Activated T-helper 1 cell treated with anti-CD3 and anti-CD28 coated beads, Interleukin-12 subunit alpha, Interleukin-12 subunit beta, Interleukin-2, Interleukin-4 antibody, amounts not matched to agents 30 ng/mL and 10 ng/mL and 1 ng/mL, durations not matched to agents 14 hours and 24 hours and 36 hours (primary cell): Measurements from ENCODE around the gene PIEZO2. TPM values are rescaled to one million over a fixed set of nuclear protein-coding genes. Genes with fewer than 3 reads are reported as not detected.

Source experiments
- DNase-seq: peaks from one replicate; pipeline ENCODE4 v3.0.0; 2021; ENCODE audit warnings: low spot score
- H3K27ac Mint-ChIP-seq: one replicate; pipeline ENCODE4 v1.8.0; 2021; ENCODE audit warnings: mild to moderate bottlenecking, mixed read lengths
- H3K27me3 Mint-ChIP-seq: one replicate; pipeline ENCODE4 v1.8.0; 2022; ENCODE audit warnings: mild to moderate bottlenecking, moderate library complexity, mixed read lengths; ENCODE audit not compliant: insufficient read depth
- H3K36me3 Mint-ChIP-seq: one replicate; pipeline ENCODE4 v1.8.0; 2021; ENCODE audit warnings: low read depth, mixed read lengths
- H3K4me1 Mint-ChIP-seq: one replicate; pipeline ENCODE4 v1.8.0; 2021; ENCODE audit warnings: low read depth, mixed read lengths
- H3K4me3 Mint-ChIP-seq: one replicate; pipeline ENCODE4 v1.8.0; 2021; ENCODE audit warnings: mild to moderate bottlenecking, moderate library complexity, mixed read lengths
- H3K9me3 Mint-ChIP-seq: one replicate; pipeline ENCODE4 v1.8.0; 2021; ENCODE audit warnings: mixed read lengths
- intact Hi-C: fragments of 100-400 bp; cut with micrococcal nuclease; formaldehyde crosslinking; loops from one replicate; pipeline ENCODE4 v1.15.1; 2024
- total RNA-seq: library from RNA; stranded (reverse); gene quantifications from 2 replicates; pipeline ENCODE4 v1.2.3, GENCODE V29; 2022

The PIEZO2 gene
- total RNA-seq, 1 donor from 2014 or later: not detected

DNA sequence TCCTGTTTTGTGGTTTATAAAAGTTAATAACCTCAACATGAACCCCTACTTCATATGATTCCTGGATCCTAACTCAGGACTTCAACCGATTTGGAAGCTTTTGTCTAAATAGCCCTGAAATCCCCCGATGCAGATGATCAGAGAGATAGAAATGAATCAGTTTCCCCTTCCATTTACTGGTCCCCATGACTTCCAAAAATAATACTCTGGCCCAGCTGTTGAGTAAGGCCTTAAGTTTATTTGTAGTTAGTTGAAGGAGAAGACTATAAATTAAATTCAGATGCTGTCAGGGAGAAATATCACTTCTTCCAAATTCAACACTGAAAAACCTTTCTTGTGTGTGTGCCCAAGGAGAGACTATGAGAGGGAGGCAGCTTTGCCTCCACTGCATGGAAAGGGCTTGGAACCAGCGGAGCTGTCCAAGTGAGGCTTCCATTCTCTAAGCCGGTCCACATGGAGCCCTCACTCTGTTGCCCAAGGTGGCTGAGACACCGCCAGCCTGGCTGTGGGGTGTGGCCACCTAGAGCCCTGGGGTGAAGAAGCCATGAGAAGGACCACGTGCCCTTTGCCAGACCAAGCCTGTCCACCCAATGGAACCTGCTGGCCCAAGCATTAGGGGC lies 53.6 kb downstream of the PIEZO2 start:
- Mint-ChIP-seq H3K4me3 (no peak overlapping the region), H3K9me3 (no peaks in the 10 kb centered on the region), H3K27ac (no peak overlapping the region), H3K36me3 (no peaks in the 10 kb centered on the region), H3K27me3 (no peaks in the 10 kb centered on the region), H3K4me1 (no peaks in the 10 kb centered on the region)
- intact Hi-C loops: no loop called here
- DNase-seq: no peak

DNA sequence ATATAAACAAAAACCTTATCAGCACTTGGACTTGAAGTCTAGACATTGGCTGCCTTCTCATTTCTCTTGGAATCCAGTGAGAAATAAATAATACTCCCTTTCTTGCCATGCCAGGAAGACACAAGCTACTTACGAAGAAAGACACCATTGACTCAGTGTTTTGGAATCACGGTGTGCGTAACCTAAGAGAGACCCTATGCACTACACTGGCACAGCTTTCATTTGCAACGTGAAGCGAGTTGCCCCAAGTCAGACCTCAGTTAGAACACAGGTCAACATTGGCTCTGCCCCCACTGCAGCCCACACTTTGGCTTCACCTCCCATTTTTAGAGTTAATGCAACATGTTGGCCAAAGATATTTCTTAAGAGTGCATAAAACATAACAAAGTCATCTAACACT lies 54.2 kb downstream of the PIEZO2 start:
- no peaks in the 10 kb centered on the region for H3K36me3 Mint-ChIP-seq
- no peaks in the 10 kb centered on the region for H3K4me1 Mint-ChIP-seq
- no peak overlapping the region for H3K27ac Mint-ChIP-seq
- H3K9me3 Mint-ChIP-seq: no peaks in the 10 kb centered on the region
- intact Hi-C loops: no loop called here
- no peaks in the 10 kb centered on the region for H3K27me3 Mint-ChIP-seq
- no peak for DNase-seq
- H3K4me3 Mint-ChIP-seq: no peak overlapping the region

DNA sequence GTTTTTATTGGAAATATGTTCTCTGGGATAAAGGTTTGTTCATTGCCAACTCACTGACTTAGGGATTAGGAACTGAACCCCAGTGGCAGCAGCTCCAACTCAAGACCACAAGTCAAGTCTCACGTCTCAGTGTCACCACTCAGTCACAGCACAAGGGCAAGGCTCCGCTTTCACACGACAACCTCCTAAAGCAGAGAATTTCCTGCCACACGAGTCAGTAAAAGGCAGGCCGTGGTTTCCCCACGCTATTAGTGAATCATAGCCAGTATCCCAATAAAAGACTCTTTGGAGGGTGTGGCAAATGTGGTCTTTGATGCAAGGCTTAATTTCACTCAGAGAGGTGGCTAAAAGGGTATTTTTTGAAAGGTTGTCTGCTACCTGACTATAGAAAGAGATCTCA lies 57.6 kb downstream of the PIEZO2 start:
- intact Hi-C loops: no loop called here
- no peak for DNase-seq
- Mint-ChIP-seq H3K9me3 (no peaks in the 10 kb centered on the region), H3K36me3 (no peaks in the 10 kb centered on the region), H3K4me1 (no peaks in the 10 kb centered on the region), H3K27me3 (peaks cover 3% of the 10 kb centered on the region), H3K27ac (no peak overlapping the region), H3K4me3 (no peak overlapping the region)

DNA sequence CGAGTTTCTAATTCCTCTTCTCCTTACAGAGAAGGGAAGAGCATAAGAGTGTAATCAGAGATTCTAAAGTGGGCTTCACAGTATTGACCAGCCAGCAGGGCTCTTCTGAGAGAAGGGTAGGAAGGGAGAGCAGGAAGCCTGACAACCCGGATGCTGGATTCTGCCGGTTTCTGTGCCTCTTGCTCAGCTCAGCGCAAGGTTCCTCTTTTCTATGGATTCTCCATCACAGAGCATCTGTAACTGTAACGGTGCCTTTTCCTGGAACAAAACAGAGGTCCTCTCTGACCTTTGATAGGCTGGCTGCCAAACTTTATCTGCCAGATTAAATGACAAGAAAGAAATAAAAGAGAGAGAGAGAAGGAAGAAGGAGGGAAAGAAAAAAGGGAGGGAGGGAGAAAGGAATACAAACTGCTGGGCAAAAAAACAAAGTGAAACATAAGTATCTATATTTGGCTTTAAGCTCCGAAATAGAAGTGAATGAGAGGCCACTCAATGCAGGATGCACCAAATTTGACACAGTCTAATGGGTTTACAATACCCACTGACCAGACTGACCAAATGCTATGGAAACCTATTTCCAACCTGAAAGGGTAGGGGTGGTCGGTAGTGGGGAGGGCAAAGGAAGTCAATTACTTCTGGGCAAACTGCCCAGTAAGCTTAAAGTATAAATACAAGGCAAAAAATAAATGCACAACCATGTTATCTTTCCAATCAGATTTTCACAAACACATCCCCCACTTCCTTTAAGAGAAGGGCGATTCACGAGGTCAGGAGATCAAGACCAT lies 59.2 kb downstream of the PIEZO2 start:
- H3K27ac Mint-ChIP-seq: no peak overlapping the region
- no peaks in the 10 kb centered on the region for H3K4me1 Mint-ChIP-seq
- intact Hi-C loops: no loop called here
- no peak overlapping the region for H3K4me3 Mint-ChIP-seq
- H3K27me3 Mint-ChIP-seq: peaks cover 3% of the 10 kb centered on the region
- DNase-seq: no peak
- H3K36me3 Mint-ChIP-seq: no peaks in the 10 kb centered on the region
- H3K9me3 Mint-ChIP-seq: no peaks in the 10 kb centered on the region

DNA sequence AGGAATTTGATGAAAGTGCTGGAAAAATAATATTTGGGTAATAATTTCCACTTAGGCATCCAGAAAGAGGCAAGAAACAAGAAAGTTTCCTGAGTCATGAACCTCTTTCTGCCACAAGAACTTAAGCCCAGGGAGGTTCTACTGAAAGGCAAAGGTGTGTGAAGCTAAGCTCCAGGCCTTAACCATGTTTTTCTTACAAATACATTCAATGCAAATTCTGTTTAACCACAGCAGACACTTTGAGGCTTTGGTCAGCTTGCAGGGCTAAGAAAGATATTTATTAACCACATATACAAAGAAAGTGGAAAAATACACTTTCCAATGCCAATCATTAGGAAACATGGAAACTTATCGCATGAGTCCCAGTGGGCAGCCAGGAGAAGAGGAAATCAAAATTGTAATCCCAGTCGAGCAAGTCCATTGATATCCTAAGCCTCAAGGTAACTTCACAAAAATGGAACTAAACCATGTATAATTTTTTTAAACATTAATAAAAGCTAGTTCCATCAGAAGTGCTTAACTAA lies 68.3 kb downstream of the PIEZO2 start:
- Mint-ChIP-seq H3K9me3 (no peaks in the 10 kb centered on the region), H3K27ac (no peak overlapping the region), H3K36me3 (no peaks in the 10 kb centered on the region), H3K4me1 (no peaks in the 10 kb centered on the region), H3K4me3 (no peak overlapping the region), H3K27me3 (no peaks in the 10 kb centered on the region)
- DNase-seq: no peak
- intact Hi-C loops: no loop called here

DNA sequence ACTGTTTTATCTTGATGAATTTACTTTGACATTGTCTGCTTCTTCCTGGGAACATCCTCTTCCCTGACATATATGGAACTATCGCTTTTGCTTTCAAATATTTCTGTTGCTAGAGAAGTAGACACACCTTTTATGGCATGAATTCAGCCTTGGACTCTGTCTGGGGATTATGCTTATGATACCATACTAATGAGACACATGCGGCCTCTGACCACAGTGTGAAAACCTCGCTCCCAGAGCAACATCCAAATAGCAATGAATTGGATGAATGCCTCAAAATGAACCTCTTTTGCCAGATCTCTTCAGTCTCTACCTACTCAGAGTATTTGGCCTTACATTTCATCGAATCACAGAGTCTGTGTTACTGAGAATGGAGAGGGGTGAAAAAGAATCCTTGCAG lies 70.9 kb downstream of the PIEZO2 start:
- H3K27me3 Mint-ChIP-seq: no peaks in the 10 kb centered on the region
- DNase-seq: no peak
- no peak overlapping the region for H3K27ac Mint-ChIP-seq
- H3K4me1 Mint-ChIP-seq: no peaks in the 10 kb centered on the region
- no peaks in the 10 kb centered on the region for H3K9me3 Mint-ChIP-seq
- H3K4me3 Mint-ChIP-seq: no peak overlapping the region
- no peaks in the 10 kb centered on the region for H3K36me3 Mint-ChIP-seq
- intact Hi-C loops: no loop called here

DNA sequence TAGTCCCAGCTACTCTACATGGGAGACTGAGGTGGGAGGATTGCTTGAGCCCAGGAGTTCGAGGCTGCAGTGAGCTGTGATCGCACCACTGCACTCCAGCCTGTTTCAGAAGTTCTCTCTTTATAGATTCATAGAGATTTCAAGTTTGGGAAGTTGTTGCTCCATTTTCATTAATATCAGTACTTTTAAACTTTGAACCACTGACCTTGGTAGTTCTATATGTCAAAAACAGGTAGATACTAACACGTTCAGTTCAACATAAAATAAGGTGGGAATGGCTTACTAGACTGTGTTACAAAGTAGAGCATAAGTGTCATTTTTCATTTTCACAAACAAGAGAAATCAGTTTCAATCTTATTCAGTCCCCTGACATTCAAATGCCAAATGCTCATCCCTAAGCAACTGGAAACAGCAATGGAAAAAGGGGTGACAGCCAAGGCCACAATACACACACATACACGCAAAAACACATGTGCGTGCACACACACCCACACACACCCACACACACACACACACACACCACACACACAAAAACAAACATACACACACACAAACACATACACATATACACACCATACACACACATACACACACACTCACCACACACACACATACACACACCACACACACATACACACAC lies 71.7 kb downstream of the PIEZO2 start:
- Mint-ChIP-seq H3K27ac (no peak overlapping the region), H3K4me3 (no peak overlapping the region), H3K9me3 (no peaks in the 10 kb centered on the region), H3K27me3 (no peaks in the 10 kb centered on the region), H3K4me1 (no peaks in the 10 kb centered on the region), H3K36me3 (no peaks in the 10 kb centered on the region)
- intact Hi-C loops: no loop called here
- DNase-seq: no peak

DNA sequence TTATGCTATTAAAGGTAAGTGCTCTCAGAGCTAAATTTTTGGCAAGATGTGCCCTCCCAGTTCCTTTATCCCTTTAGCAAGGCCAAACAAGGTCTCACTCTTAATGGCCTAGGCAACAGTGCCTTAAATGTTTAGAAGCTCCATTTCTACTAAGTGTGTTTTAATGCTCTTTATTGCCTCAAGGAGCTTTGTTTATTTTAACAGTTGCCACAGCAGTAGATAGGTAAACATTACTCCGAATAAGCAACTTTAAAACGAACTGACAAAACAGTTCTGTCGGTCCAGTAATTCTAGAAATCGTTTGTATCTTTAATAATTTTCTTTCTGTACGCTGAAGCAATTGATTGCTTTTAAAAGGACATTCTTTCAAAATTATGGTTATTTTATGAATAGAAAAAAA lies 74.5 kb downstream of the PIEZO2 start:
- Mint-ChIP-seq H3K4me1 (no peaks in the 10 kb centered on the region), H3K4me3 (no peak overlapping the region), H3K27ac (no peak overlapping the region), H3K36me3 (no peaks in the 10 kb centered on the region), H3K27me3 (no peaks in the 10 kb centered on the region), H3K9me3 (no peaks in the 10 kb centered on the region)
- intact Hi-C loops: no loop called here
- no peak for DNase-seq

DNA sequence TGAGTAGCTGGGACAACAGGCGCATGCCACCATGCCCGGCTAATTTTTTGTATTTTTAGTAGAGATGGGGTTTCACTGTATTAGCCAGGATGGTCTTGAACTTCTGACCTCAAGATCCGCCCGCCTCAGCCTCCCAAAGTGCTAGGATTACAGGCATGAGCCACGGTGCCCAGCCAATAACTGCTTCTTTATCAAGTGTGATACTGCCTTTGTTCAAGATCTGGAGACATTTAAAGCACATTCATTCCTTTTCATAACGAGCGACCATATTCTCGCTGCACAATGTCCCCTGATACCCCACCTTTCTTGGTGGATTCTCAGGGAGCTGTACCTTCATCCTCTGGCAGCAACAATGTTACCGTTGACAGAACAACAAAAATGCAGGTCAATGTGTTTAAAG lies 75.4 kb downstream of the PIEZO2 start:
- Mint-ChIP-seq H3K4me1 (no peaks in the 10 kb centered on the region), H3K27me3 (no peaks in the 10 kb centered on the region), H3K4me3 (no peak overlapping the region), H3K9me3 (no peaks in the 10 kb centered on the region), H3K36me3 (no peaks in the 10 kb centered on the region), H3K27ac (no peak overlapping the region)
- DNase-seq: no peak
- intact Hi-C loops: no loop called here

DNA sequence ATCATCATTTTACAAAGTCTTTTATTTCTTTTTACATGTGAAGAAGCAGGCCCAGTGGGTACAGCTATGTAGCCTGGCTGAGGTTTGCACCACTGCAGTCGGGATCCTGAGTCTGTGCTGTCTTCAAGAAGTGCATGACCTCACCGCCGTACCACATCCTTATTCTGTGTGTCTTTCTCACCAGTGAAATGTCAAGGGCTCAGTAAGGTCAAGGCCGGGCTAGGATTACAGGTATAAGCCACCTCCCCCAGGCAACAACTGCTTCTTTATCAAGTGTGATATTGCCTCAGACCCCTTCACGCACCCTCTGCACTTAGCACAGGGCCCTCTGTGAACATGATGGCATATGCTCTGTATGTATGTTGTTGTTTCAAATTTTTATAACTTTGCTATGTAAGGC lies 76.7 kb downstream of the PIEZO2 start:
- no peak for DNase-seq
- intact Hi-C loops: no loop called here
- H3K9me3 Mint-ChIP-seq: no peaks in the 10 kb centered on the region
- no peaks in the 10 kb centered on the region for H3K4me1 Mint-ChIP-seq
- H3K27ac Mint-ChIP-seq: no peak overlapping the region
- H3K4me3 Mint-ChIP-seq: no peak overlapping the region
- H3K36me3 Mint-ChIP-seq: no peaks in the 10 kb centered on the region
- H3K27me3 Mint-ChIP-seq: no peaks in the 10 kb centered on the region

DNA sequence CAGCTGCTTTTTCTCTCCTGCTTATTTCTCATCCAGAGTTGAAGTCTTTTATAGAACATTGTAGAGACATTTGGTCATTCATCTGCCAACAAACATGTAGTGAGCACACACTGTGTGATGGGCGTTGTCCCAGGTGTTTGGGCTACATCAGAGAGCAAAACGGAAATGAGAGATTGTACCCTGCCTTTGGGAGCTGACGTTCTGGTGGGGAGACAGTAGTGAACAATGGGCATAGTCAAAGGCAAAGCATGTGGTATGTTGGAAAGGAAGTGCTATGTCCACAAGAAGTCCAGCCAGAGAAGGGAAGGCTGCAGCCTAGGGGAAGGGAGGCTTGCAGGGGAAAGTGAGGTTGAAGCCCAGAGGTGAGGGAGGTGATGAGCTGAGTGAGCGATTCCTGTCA lies 78.1 kb downstream of the PIEZO2 start:
- intact Hi-C loops: no loop called here
- no peaks in the 10 kb centered on the region for H3K4me1 Mint-ChIP-seq
- H3K36me3 Mint-ChIP-seq: no peaks in the 10 kb centered on the region
- H3K9me3 Mint-ChIP-seq: no peaks in the 10 kb centered on the region
- DNase-seq: no peak
- no peaks in the 10 kb centered on the region for H3K27me3 Mint-ChIP-seq
- no peak overlapping the region for H3K27ac Mint-ChIP-seq
- no peak overlapping the region for H3K4me3 Mint-ChIP-seq

DNA sequence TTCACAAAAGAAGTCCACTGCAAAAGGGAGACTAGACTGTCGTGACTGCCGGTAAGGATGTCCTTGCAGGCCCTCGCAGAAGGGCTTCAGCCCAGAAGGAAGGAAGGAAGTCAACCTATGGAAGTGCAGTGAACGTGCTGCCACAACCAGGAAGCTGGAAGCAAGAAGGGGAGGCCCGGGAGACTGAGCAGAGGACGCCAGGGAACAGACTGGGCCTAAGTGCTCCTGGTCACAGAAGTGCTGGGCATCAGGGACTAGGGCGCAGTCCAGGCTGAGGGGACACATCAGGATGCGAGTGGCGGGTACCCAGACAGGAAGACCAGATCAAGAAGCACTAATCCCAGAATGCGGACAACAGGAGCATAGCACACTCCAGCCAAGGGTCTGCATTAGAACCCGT lies 78.8 kb downstream of the PIEZO2 start:
- no peak overlapping the region for H3K27ac Mint-ChIP-seq
- no peak for DNase-seq
- H3K9me3 Mint-ChIP-seq: peaks cover 5% of the 10 kb centered on the region
- intact Hi-C loops: no loop called here
- H3K4me1 Mint-ChIP-seq: no peaks in the 10 kb centered on the region
- H3K36me3 Mint-ChIP-seq: no peaks in the 10 kb centered on the region
- no peak overlapping the region for H3K4me3 Mint-ChIP-seq
- no peaks in the 10 kb centered on the region for H3K27me3 Mint-ChIP-seq

DNA sequence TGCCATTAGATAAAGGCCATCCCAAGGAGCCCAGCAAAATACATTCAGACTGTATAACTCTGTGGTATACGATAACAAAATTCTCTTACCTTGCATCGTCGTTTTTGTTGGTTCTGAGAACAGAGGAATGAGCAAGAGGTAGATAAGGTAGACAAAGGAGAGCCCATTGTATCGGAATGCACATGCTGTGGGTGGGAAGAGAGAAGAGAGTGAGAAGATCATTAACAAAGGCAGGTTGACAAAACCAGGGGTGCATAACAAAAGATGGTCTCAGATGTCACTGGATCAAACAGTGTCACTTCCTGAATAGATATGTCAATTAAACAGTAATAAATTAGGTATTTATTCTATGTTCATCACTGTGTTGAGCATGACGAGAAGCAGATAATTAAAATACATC lies 83.3 kb downstream of the PIEZO2 start:
- DNase-seq: no peak

More for the DNA sequence above, 83.3 kb downstream of the PIEZO2 start:
- intact Hi-C loops: no loop called here
- Mint-ChIP-seq H3K27me3 (no peaks in the 10 kb centered on the region), H3K27ac (no peak overlapping the region), H3K4me1 (no peaks in the 10 kb centered on the region), H3K9me3 (peaks cover 6% of the 10 kb centered on the region), H3K36me3 (no peaks in the 10 kb centered on the region), H3K4me3 (no peak overlapping the region)
